OCI-LY3 (cell line): ENCODE results near the gene MEN1.
A peak's percentile ranks its signal among the peaks of the same experiment; 100 is the strongest.

ENCODE experiments used
- H2AFZ ChIP-seq: fragments of 200-600, 300-600 bp; shearing (Covaris generic); 2 replicates; pipeline ENCODE4 v1.6.0; 2014; ENCODE audit warnings: antibody characterized with exemption, low read depth, low read length
- H3K27ac ChIP-seq: fragments of 200-600, 300-600 bp; sonication (generic); 2 replicates; pipeline ENCODE4 v1.5.1; 2014; ENCODE audit warnings: mild to moderate bottlenecking, low read length, moderate library complexity, mixed read lengths
- H3K27me3 ChIP-seq: fragments of 200-600, 300-600 bp; sonication (generic); 2 replicates; pipeline ENCODE4 v1.6.1; 2014; ENCODE audit warnings: low read depth, low read length, mixed read lengths
- H3K36me3 ChIP-seq: fragments of 200-600, 300-600 bp; sonication (generic); replicated peaks from 2 replicates; pipeline ENCODE3; 2014; ENCODE audit warnings: low read depth, low read length, mixed read lengths
- H3K4me1 ChIP-seq: fragments of 300-600, 200-600 bp; sonication (generic); 2 replicates; pipeline ENCODE4 v1.6.1; 2014; ENCODE audit warnings: low read length, mixed read lengths
- H3K4me2 ChIP-seq: fragments of 200-600, 300-600 bp; sonication (generic); 2 replicates; pipeline ENCODE4 v1.6.1; 2014; ENCODE audit warnings: low read length, mixed read lengths
- H3K4me3 ChIP-seq: fragments of 300-600, 200-600 bp; sonication (generic); 2 replicates; pipeline ENCODE4 v1.5.1; 2014; ENCODE audit warnings: antibody characterized with exemption, mild to moderate bottlenecking, low read length, moderate library complexity
- H3K79me2 ChIP-seq: fragments of 300-600, 200-600 bp; shearing (Covaris generic); 2 replicates; pipeline ENCODE4 v1.6.1; 2014; ENCODE audit warnings: mild to moderate bottlenecking, low read length, mixed read lengths
- H3K9ac ChIP-seq: fragments of 300-600, 200-600 bp; shearing (Covaris generic); 2 replicates; pipeline ENCODE4 v1.6.0; 2014; ENCODE audit warnings: mild to moderate bottlenecking, low read length, moderate library complexity
- H3K9me3 ChIP-seq: fragments of 200-600, 300-600 bp; shearing (Covaris generic); 2 replicates; pipeline ENCODE4 v1.6.1; 2014; ENCODE audit warnings: low read length, mixed read lengths; ENCODE audit not compliant: insufficient read depth
- H4K20me1 ChIP-seq: fragments of 200-600, 300-600 bp; sonication (generic); 2 replicates; pipeline ENCODE4 v1.6.1; 2016; ENCODE audit warnings: low read length, mixed read lengths; ENCODE audit not compliant: insufficient read depth
- CTCF ChIP-seq: fragments of 200-600, 300-600 bp; sonication (generic); IDR thresholded peaks from 2 replicates; pipeline ENCODE4 v1.5.1; 2014; ENCODE audit warnings: antibody characterized with exemption, low read length, low read depth
- EZH2phosphoT487 ChIP-seq: fragments of 200-600 bp; shearing (Covaris generic); IDR thresholded peaks from 2 replicates; pipeline ENCODE4 v1.6.1; 2018; ENCODE audit warnings: antibody characterized with exemption, mixed run types, low read depth

Gene MEN1

GRCh38 chr11:64788321-64789215 is 21.8 kb downstream of the MEN1 start:
- Histone ChIP-seq H2AFZ (no peak overlapping the region), H3K36me3 (peaks cover 17% of the 10 kb centered on the region)

GRCh38 chr11:64787526-64788320 is 22.6 kb downstream of the MEN1 start:
- Histone ChIP-seq H4K20me1 (no peaks in the 10 kb centered on the region), H3K9me3 (no peaks in the 10 kb centered on the region), H3K4me3 (no peak overlapping the region), H3K4me1 (no peaks in the 10 kb centered on the region), H3K27me3 (no peaks in the 10 kb centered on the region), H3K36me3 (peaks cover 12% of the 10 kb centered on the region), H3K4me2 (no peak overlapping the region), H2AFZ (no peak overlapping the region), H3K27ac (no peak overlapping the region), H3K79me2 (no peaks in the 10 kb centered on the region), H3K9ac (no peak overlapping the region)
- no peak for TF ChIP-seq EZH2phosphoT487
- TF ChIP-seq CTCF = peak; percentile 90

More at GRCh38 chr11:64788321-64789215, 21.8 kb downstream of the MEN1 start:
- Histone ChIP-seq H3K4me3 (no peak overlapping the region), H3K9me3 (no peaks in the 10 kb centered on the region), H3K27me3 (no peaks in the 10 kb centered on the region), H4K20me1 (no peaks in the 10 kb centered on the region), H3K27ac (no peak overlapping the region), H3K79me2 (no peaks in the 10 kb centered on the region), H3K9ac (no peak overlapping the region), H3K4me2 (no peak overlapping the region), H3K4me1 (no peaks in the 10 kb centered on the region)
- TF ChIP-seq CTCF (no peak), EZH2phosphoT487 (no peak)

GRCh38 chr11:64786308-64786707 is 24.0 kb downstream of the MEN1 start:
- Histone ChIP-seq H3K9me3 (no peaks in the 10 kb centered on the region), H3K4me1 (no peaks in the 10 kb centered on the region), H3K36me3 (peaks cover 12% of the 10 kb centered on the region), H3K4me3 (no peak overlapping the region), H3K27ac (no peak overlapping the region), H2AFZ (no peak overlapping the region), H4K20me1 (no peaks in the 10 kb centered on the region), H3K4me2 (no peak overlapping the region), H3K27me3 (no peaks in the 10 kb centered on the region), H3K9ac (no peak overlapping the region), H3K79me2 (no peaks in the 10 kb centered on the region)
- TF ChIP-seq EZH2phosphoT487 = no peak
- TF ChIP-seq CTCF = no peak
